GM18519 (cell line): ENCODE data around the gene TEX36.
"Not testable (repeated sequence)": the region's sequence is repeated elsewhere in the genome, so short reads cannot be mapped to it uniquely, and the experiment has no call there.

Source experiments
- ATAC-seq: cut with Tn5 transposase; IDR thresholded peaks from one replicate; pipeline ENCODE4 v1.9.1; 2021; ENCODE audit warnings: mild to moderate bottlenecking, moderate library complexity; ENCODE audit not compliant: unreplicated experiment, low FRiP score

TEX36 gene

DNA sequence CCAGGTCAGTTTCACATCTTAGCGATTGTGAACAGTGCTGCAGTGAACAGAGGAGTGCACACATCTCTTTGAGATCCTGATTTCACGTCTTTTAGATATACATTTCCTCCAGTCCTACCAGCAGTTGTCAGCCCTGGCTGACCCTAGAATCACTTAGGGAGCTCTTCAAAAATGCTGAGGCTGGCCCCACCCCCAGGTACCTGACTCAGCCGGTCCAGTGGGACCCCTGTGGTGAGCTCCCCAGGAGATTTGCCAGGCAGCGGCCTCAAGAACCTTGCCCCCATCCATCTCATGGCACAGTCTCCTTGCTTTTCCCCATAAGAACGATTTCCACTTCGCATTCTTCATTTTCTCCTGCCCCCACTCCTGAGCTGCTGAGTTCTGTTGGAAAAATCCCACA, 45.5 kb downstream of the TEX36 start:
- ATAC-seq, result no peak

- no peak for ATAC-seq
Observed at GRCh38 chr10:125634606-125635005, 48.4 kb downstream of the TEX36 start.

GRCh38 chr10:125633517-125633999, 49.4 kb downstream of the TEX36 start:
- ATAC-seq, result no peak

DNA sequence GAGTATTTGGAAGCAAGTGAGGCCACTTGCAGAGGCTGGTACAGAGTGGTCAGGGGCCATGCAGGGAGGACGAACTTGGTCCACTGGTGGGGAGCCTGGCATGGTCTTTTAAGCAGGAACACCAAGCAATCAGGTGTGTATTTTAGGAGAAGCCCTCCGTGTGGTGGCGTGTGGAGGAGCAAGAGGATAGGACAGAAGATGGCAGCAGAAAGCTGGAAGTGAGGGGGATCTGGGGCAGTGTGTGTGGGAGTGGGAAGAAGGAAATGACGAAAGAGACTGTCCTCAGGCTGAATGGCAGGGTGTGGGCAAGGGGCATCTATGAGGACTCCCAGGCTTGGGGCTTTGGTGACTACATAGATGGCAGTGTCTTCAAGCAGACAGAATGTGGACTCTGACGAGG, 51.2 kb downstream of the TEX36 start:
- ATAC-seq, result no peak

DNA sequence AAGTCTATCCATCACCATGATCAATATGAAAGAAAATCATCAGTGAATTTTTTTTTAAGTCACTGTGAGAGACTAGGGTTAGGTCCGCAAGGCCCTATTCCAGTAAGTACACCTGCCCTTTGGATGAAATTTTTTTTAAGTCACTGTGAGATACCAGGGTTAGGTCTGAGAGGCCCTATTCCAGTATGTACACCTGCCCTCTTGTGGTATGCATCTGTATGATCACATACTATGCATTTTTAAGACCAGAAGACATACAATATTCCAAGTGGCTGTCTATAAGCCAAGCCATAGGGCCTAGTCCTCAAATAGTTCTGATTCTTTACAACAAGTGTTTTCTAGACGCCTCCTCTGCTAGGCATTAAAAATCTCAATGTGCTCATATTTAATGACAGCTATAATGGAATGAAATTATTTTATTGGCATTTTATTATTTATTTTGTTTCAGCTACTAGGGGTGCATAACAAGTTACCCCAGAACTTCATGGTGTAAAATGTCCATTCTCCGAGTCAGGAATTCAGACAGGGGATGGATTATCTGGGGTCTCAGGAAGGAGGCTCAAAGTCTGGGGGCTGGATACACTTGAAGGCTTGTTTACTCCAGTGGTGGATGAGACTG, 53.1 kb downstream of the TEX36 start:
- ATAC-seq, result peak; percentile 51

DNA sequence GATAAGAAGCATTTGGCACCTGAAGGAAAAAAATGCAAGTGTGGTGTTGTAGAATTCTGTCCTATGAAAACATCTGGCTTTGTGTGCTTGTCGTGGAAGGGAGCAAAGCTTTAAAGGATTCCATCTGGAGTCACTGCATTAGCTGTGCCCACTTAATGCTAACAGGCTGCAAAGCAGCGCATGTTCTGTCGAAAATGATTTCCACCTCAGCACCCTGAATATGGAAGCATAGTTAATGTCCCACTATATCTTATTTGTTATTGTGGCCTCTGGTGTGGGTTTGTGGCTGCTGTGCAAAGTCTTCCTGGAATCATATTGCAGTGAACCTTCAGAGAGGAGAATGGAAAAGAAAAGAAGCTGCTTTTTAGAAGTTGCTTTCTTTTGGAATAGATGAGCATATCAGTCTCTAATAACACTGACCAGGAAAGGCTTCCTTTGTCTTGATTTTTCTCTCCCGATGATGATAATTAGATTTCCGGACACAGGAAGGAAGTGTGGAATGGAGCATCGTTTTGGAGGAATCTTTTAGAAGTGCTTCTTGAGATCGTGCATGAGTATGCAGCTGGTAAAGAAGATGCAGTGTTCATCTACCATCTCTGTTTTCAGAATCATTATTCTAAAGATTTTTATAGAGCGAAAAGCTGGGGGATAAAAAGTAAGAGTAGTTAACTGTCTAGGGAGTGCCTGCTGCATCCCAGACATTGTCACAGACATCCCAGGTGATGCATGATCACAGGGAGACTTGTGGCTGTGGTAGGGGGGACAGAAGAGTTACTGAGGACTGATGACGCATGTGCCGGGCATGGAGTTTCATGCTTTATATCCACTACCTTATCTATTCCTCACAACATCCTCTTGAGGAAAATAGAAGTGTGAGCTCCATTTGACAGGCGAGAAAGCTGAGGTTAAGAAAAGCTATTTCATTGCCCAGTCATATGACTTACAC, 54.6 kb downstream of the TEX36 start:
- no peak for ATAC-seq

GRCh38 chr10:125627646-125628045, 55.3 kb downstream of the TEX36 start:
- ATAC-seq, result no peak

DNA sequence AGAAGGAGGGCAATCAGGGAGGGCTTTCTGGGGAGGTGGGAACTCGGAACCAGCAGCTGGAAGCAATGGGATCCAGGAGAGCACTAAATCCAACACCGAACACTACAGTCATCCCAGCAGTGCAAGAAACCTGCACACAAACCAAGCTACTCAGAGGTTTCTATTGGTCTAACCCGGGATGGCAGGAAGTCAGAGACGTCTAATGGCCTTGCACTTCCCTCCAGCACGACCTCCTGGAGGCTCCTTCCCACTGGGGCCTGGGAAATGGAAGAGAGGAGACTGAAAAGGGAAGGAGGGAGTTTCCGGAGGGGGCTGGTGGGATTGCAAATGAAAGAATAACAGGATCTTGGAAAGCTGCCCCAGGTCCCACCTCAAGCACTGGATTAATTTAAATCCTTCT, 56.3 kb downstream of the TEX36 start:
- ATAC-seq, result no peak

DNA sequence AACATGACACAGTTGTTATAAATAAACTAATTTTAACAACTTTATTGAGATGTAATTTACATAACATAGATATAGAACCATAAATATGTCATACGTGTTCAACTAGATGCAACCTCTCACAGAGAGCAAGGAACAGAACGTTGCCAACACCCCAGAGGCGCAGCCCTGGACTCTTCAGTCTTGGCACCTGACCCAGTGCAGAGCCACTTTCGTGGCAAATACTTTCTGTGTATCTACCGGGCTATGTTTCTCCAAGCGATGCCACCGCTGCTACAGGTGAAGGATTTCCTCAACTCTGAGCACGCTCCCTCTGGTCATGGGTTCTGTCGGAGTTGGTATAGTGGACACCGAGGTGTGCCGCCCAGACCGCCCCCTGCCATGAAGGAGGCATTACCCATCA, 57.4 kb downstream of the TEX36 start:
- ATAC-seq, result no peak

DNA sequence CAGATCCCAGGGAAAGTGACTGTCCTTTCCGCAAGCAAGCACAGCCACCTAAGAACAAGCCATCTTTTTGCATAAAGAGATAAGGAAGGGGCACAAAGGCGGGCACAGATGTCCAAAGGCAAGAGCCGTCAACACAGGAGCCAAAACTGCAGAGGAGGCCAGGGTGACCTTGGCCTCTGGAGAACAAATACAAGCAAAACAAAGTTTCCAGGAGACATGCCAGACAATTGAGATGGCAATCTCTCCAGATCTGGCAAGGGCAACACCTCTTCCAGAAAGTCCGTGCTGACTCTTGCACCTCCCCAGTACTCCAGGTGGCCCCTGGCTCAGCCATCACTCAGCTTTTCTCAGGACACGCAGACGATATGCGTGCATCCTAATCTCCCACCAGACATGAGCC, 58.2 kb downstream of the TEX36 start:
- no peak for ATAC-seq

GRCh38 chr10:125621052-125621451, 61.9 kb downstream of the TEX36 start:
- no peak for ATAC-seq

- no peak for ATAC-seq
Observed at GRCh38 chr10:125620401-125620800, 62.6 kb downstream of the TEX36 start.

DNA sequence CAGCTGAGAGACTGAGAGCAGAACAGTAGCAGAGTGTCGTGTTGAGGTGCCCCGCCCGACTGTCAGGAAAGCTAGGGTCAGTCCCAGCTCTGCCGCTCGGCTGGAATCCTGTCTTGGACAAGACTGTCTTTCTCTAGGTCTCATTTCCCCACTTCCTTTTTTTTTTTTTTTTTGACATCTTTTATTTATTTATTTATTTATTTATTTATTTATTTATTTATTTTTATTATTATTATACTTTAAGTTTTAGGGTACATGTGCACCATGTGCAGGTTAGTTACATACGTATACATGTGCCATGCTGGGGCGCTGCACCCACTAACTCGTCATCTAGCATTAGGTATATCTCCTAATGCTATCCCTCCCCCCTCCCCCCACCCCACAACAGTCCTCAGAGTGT, 69.9 kb downstream of the TEX36 start:
- ATAC-seq, result not testable (repeated sequence)

DNA sequence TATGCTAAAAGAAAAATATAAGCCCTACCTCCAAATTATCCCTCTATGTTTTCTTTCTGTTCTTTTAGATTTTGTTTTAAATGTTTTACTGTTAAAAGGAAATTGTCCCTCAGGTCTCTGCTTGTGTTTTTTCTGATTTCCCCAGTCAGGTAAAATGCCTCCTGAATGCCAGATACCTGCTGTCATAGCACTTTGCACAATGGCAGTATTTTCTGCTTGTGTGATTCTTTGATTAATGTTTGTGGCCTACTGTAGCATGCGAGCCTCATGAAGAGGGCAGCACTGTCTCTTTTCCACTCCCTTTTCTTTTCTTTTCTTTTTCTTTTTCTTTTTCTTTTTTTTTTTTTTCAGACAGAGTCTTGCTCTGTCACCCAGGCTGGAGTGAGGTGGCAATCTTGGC, 71.2 kb downstream of the TEX36 start:
- no peak for ATAC-seq

GRCh38 chr10:125611216-125611615, 71.7 kb downstream of the TEX36 start:
- ATAC-seq, result no peak

- ATAC-seq, result no peak
Observed at GRCh38 chr10:125609859-125610258, 73.1 kb downstream of the TEX36 start.

- ATAC-seq, result no peak
Observed at GRCh38 chr10:125608474-125608873, 74.5 kb downstream of the TEX36 start.

- no peak for ATAC-seq
Observed at GRCh38 chr10:125607689-125608290, 75.2 kb downstream of the TEX36 start.

DNA sequence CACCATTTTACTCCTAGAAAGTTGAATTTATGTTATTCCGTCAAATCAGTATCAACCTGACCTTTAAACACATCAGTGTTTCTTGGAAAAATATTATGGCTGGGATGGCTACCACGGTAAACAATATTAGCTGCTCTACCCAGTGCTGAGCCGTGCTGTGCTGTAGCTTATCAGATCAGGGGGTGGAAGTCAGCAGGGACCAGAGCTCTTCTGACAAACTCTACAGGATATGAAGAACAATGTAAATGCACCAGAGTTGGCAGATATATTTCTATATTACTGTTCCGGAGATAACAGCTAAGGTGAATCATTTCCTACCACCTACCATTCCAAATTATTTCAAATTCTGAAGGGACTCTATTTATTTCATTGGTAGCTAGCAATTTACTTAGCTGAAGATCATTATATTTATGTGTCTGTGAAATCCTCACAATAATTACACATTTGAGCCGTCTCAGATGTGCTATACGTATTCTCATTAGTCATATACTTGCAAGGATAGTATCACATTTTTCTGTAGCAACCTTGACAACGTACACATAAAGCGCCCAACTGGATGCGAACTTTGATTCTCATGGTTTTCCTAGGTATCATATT, 76.5 kb downstream of the TEX36 start:
- no peak for ATAC-seq
